Activated gamma-delta T cell treated with Interleukin-2 at 50 U/mL for 16 hours (primary cell): ENCODE data around the gene NSRP1.
"Not testable (repeated sequence)": the region's sequence is repeated elsewhere in the genome, so short reads cannot be mapped to it uniquely, and the experiment has no call there.

Experiments
- DNase-seq: peaks from one replicate; pipeline ENCODE4 v3.0.0-alpha.2; 2020

Gene NSRP1

DNA sequence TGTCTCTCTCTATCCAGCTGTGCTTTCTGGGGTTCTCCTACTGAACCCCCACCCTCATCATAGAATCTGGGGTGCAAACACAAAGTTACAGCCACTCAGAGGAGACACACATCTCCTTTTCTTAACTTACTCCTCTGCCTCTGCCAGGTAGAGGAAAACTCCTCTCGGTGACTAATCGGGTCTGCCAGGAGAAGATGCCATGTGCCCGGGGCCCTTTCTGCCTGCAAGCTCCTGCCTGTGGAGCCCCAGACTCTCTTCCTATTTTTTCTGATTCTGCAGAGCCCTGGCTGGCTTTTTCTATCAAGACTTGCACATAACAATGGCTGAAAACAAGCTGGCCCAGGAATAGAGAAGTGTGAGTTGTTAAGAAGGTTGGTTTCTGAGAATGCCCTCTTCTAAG, 108.5 kb downstream of the NSRP1 start:
- DNase-seq: no peak

DNA sequence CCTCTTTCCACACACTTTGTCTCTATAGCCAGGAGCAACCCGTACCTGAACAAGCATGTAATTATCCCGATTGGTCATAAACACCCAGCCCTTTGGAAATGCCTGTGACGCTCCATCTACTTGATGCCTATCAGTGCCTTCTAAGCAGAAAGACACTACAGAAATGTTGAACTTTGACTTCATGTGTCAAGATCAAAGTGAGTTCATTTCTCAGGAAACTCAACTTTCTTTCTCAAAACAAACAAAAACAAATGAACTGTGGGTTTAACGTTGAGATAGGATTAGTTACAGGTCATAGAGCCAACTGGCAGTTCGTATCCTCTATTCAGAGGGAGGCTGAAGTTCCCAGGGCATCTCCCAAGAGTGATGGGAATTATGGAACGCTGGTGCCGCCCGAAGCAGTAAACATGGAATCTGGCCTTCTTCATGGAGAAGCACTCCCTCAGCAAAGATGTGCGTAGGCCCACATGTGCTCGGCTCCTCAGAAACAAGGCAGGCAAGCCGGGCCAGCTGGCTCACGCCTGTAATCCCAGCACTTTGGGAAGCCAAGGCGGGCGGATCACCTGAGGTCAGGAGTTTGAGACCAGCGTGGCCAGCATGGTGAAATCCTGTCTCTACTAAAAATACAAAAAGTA, 109.4 kb downstream of the NSRP1 start:
- DNase-seq: no peak

DNA sequence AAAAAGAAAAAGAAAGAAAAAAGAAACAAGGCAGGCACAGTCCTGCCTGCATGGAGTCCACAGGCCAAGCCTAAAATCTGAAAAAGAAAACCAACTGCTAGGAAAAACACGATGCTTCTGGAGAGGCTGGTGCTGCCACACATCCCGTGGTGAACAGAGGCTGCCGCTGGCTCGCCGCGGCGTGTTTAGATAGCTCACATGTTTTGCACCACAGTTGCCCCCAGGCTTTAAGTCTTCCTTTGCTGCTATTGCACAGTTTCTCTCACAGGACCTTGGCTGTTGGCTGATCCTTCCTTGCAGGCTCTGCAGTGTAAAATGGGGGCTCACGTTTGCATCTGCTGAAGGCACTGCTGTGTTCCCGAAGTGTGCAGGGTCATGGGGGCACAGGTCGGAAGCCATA, 110.3 kb downstream of the NSRP1 start:
- DNase-seq: no peak

GRCh38 chr17:30228011-30228410, 111.4 kb downstream of the NSRP1 start:
- DNase-seq: no peak

DNA sequence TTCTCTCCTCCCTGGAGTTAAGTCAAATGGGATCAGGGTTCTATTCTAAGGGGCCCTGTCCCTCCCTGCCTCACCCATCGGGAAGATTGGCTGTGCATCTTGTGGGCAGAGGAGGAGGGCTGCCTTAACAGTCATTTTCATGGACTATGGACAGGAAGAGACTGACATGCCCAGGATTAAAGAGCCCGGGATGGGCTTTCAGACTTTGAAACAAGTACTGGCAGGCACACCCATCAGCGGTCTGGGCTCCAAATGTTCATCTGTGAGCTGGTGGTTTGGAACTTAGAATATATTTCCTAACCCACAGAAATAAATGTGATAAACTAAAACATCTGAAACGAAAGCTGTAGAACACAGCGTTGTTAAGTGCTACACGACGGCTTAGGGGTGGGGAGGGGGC, 112.4 kb downstream of the NSRP1 start:
- no peak for DNase-seq

DNA sequence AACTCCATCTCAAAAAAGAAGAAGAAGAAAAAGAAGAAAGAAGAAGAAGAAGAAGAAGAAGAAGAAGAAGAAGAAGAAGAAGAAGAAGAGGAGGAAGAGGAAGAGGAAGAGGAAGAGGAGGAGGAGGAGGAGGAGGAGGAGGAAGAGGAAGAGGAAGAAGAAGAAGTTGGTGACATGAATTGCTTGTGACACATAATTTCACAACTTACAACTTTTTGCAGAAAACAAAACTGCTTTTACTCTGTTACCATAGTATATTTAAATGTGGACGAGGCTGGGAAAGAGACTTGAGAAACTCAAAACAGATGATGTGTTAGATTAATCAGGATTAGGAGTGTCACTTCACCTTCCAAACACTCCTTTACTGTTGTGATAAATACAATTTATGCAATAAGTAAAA, 113.4 kb downstream of the NSRP1 start:
- DNase-seq: not testable (repeated sequence)

- DNase-seq: no peak
Measured at GRCh38 chr17:30230596-30231125, 114.0 kb downstream of the NSRP1 start.

DNA sequence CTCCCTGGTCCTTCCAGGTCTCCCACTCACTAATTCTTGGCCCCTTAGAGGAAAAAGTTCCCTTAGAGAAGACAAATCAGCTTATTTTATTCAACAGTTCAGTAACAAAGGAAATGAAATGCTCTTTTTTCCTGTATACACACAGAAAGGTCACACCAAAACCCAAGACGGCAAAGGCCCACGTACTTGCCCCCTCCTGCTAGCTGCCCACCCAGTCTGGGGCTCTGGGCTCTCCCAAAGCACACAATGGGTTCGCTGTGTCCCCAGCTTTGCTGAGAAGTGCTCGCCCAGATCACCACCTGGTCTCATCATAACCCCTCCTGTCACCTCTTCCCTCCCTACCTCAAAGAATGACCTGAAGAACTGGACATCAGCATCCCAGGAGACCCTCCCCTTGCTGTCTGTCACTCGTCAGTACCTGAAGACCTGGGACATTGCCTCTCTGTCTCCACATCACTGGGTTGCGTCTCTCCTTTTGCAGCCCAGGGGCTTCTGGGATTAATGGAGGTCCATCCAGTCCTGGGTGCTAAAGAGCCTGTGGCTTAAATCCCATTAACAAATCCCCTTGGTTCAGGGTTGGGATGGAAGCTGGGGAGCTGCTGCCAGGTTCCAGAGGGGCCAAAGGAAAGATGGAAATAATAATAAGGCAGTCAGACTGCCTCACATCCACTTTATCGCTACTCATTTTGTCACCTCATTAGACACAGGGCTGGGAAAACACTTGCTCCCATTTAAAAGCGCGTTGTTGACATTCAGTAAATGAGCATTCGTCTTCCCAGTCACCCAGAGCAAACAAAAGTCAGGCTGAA, 115.6 kb downstream of the NSRP1 start:
- DNase-seq: no peak

DNA sequence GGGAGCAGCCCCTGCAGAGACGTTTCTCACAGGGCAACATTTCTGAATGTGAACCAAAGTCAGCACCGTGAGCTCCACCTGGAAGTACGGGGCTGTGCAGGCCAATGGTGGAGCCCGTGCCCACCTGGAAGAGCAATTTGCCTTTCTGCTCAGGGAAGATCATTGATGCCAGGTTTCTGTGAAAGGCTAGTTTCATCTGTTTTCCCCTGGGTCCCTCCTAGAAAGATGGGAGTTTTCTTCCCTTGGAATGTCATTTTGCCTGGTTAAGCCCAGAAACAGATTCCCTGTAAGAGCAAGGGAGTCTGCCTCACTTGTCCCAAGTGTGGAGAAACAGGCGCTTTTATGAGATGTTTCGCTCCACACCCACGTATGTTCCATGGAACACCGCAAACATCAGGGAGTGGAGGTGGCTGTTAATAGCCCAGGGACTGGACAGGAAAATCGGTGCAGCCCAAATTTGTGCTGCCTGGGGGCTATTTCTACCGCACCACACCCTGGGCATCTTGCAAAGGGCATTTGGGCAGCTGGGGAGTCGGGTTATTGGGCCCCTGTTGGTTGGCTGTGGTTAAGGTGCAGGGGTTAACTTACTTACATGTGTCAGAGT, 116.3 kb downstream of the NSRP1 start:
- DNase-seq: no peak

DNA sequence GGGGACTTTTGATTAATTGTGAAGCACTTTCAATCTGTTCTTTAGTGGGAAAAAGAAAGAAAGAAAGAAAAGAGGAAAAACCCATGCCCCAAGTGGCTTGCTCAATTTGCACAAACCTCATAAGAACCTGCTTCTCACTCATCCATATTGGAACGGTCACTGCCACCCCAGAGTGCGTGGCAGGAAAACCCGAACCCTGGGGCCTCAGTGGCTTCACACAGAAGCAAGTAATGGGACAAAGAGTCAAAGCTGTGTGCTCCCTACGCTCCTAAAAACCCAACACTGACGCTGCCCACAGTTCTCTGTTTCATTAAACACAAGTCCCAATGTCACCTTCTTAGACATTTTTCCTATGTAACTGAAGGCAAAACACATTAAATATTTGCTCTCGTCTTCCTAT, 117.7 kb downstream of the NSRP1 start:
- DNase-seq: no peak

DNA sequence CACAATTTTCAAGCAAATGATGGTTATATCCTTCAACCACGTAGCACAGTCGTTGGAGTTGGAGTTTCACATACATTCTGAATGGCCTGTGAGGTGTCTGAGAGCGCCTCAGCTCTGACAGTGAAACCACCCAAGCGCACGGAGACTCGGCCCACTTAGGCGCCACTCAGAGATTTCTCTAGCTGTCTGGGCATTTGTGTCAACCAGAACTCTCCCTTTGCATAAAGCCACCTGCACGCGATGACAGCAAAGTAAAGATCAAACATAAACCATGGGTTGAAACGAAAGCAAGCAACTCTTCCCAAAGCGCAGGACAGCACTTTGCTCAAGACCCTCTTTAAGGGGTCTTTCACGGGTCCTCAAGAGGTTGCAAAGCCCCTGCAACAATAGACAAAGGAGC, 118.3 kb downstream of the NSRP1 start:
- DNase-seq: no peak

GRCh38 chr17:30235386-30236296, 119.0 kb downstream of the NSRP1 start, which contains the start of gene SLC6A4:
TSS of gene SLC6A4 (minus strand) at chr17:30235697. CDS start at chr17:30221958, 13,739 bp downstream.
- no peak for DNase-seq
